NT2/D1 (cell line): ENCODE results near the gene CFAP47.
A peak's percentile ranks its signal among the peaks of the same experiment; 100 is the strongest.
"Not testable (repeated sequence)": the region's sequence is repeated elsewhere in the genome, so short reads cannot be mapped to it uniquely, and the experiment has no call there.

Experiments used
- DNase-seq: peaks from one replicate; pipeline ENCODE4 v3.0.0-alpha.2; 2011; ENCODE audit warnings: low read depth, low spot score
- H3K27me3 ChIP-seq: 2 replicates; pipeline ENCODE4 v1.6.0; 2011; ENCODE audit warnings: mild to moderate bottlenecking; ENCODE audit not compliant: insufficient read length, insufficient read depth
- H3K36me3 ChIP-seq: 2 replicates; pipeline ENCODE4 v1.6.1; 2011; ENCODE audit warnings: mild to moderate bottlenecking, low read length, mixed read lengths; ENCODE audit not compliant: insufficient read depth, insufficient read length
- H3K4me1 ChIP-seq: 2 replicates; pipeline ENCODE4 v1.5.1; 2011; ENCODE audit not compliant: insufficient read depth, insufficient read length
- H3K4me3 ChIP-seq: 2 replicates; pipeline ENCODE4 v1.5.1; 2011; ENCODE audit warnings: low read depth; ENCODE audit not compliant: insufficient read length
- H3K9ac ChIP-seq: 2 replicates; pipeline ENCODE4 v1.6.0; 2011; ENCODE audit warnings: low read depth; ENCODE audit not compliant: insufficient read length
- H3K9me3 ChIP-seq: 2 replicates; pipeline ENCODE4 v1.5.1; 2011; ENCODE audit warnings: mild to moderate bottlenecking, low read length; ENCODE audit not compliant: insufficient read depth
- SUZ12 ChIP-seq: IDR thresholded peaks from 2 replicates; pipeline ENCODE4 v1.6.1; 2011; ENCODE audit not compliant: insufficient read length, insufficient read depth; ENCODE audit errors: extremely low read depth
- YY1 ChIP-seq: IDR thresholded peaks from 2 replicates; pipeline ENCODE4 v1.6.1; 2011; ENCODE audit not compliant: insufficient read length, insufficient read depth
- ZNF274 ChIP-seq: IDR thresholded peaks from 2 replicates; pipeline ENCODE4 v1.6.1; 2011; ENCODE audit warnings: mild to moderate bottlenecking, low read depth, low read length

CFAP47 gene

GRCh38 chrX:36116222-36116621, 196.7 kb downstream of the CFAP47 start:
- Histone ChIP-seq H3K27me3 (no peaks in the 10 kb centered on the region), H3K36me3 (no peaks in the 10 kb centered on the region), H3K4me3 (no peak overlapping the region), H3K4me1 (no peaks in the 10 kb centered on the region), H3K9ac (no peak overlapping the region), H3K9me3 (no peaks in the 10 kb centered on the region)
- DNase-seq, result no peak
- TF ChIP-seq SUZ12 (no peak), YY1 (no peak), ZNF274 (no peak)

DNA sequence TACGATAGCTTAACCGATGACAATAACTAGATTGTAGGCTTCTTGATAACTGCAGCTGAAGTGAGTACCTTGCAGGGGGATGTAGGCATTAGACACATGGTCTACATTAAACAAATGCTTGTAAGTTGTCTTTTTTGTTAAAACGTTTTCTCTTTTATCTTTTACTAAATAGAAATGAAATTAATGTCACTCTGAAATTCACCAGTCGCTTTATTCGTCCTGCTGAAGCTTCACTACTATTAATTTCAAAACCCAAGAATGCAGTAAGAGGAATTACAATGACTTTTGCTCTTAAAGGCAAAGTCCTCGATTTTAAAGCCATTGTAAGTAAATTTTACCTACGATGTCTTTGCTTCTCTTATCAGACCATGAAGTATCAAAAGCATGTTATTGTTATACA, 239.7 kb downstream of the CFAP47 start:
- Histone ChIP-seq H3K4me1 (no peaks in the 10 kb centered on the region), H3K9ac (no peak overlapping the region), H3K27me3 (no peaks in the 10 kb centered on the region), H3K9me3 (no peaks in the 10 kb centered on the region), H3K36me3 (no peaks in the 10 kb centered on the region), H3K4me3 (no peak overlapping the region)
- TF ChIP-seq ZNF274, result no peak
- no peak for TF ChIP-seq YY1
- no peak for TF ChIP-seq SUZ12
- DNase-seq, result no peak

DNA sequence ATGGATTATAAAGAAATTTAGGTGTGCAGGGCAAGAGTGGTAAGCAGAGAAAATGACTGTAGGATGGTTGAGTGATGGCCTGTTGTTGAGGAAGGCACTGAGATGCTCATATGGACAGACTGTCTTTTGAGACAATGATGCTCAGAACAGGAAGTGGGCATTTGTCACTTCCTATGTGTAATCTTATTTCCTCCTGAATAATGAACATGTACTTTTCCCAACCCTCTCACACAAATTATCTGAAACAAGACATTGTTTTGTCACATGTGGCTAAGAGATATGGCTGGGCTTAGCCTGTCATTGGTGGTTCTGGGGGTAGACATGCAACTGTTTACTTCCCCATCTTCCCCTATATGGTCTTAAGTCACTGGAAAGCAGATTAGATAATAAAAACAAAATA, 240.5 kb downstream of the CFAP47 start:
- H3K36me3 ChIP-seq, result no peaks in the 10 kb centered on the region
- no peak for DNase-seq
- no peak overlapping the region for H3K9ac ChIP-seq
- no peaks in the 10 kb centered on the region for H3K9me3 ChIP-seq
- no peaks in the 10 kb centered on the region for H3K4me1 ChIP-seq
- H3K4me3 ChIP-seq, result no peak overlapping the region
- TF ChIP-seq SUZ12 (no peak), ZNF274 (no peak), YY1 (no peak)
- no peaks in the 10 kb centered on the region for H3K27me3 ChIP-seq

DNA sequence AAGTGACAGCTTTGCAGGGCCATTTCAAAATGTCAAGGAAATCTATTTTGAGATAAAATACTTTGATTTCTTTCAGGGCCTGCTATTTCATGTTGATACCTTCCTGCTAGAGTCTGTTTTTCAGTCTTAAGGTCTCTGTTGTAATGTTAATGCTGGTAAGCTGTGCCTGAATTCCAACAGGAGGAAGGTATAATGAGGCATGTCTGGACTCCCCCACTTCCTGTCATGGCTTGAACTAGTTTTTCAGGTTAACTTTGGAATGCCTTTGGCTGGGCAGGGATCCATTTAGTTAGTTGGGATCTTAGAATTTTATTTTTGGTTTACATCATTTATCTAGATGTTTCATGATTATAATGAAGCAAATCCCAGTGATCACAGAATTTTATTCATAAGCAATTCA, 279.0 kb downstream of the CFAP47 start:
- no peaks in the 10 kb centered on the region for H3K27me3 ChIP-seq

DNA sequence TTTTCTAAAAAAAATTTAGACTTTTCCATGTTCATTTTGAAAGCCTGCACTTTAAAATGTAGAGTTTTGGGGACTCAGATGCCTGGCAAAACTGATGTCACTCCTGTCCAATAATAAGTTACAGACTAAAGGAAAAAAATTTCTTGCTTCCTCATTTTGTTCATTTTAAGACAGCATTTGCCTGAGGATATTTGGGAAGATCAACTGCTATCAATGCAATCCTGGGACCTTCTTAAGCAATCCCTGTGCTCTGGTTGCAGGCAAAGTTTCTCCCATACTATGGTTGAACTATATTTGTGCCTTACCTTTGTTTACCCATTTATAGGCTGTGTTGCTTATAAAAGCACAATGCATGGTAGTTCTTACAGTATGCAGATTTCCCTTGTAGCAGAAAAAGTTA, 280.4 kb downstream of the CFAP47 start:
- no peak for DNase-seq
- Histone ChIP-seq H3K9me3 (peaks cover 24% of the 10 kb centered on the region), H3K9ac (no peak overlapping the region), H3K4me3 (no peak overlapping the region), H3K36me3 (no peaks in the 10 kb centered on the region), H3K27me3 (no peaks in the 10 kb centered on the region), H3K4me1 (no peaks in the 10 kb centered on the region)
- no peak for TF ChIP-seq YY1
- no peak for TF ChIP-seq SUZ12
- TF ChIP-seq ZNF274, result no peak

More for the DNA sequence above, 279.0 kb downstream of the CFAP47 start:
- Histone ChIP-seq H3K9me3 (peaks cover 24% of the 10 kb centered on the region), H3K4me1 (no peaks in the 10 kb centered on the region), H3K36me3 (no peaks in the 10 kb centered on the region), H3K9ac (no peak overlapping the region), H3K4me3 (no peak overlapping the region)
- TF ChIP-seq SUZ12 (no peak), YY1 (no peak), ZNF274 (no peak)
- DNase-seq, result peak; percentile 40

DNA sequence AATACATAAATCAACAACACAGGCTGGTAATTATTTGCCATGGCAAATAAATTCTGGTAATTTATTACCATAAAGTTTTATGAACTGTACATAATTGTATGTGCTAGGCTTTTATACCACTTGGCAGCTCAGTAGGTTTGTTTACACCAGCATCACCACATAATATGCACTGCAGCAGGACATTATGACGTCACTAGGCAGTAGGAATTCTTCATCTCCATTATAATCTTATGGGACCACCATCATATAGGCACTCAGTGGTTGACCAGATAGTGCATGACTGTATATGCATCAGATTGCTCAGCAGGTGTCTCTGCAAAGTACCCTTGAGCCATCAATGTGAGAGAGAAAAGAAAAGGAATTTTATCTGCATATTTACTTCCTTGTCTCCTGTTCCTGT, 295.4 kb downstream of the CFAP47 start:
- H3K27me3 ChIP-seq, result no peaks in the 10 kb centered on the region
- no peak for DNase-seq
- H3K4me3 ChIP-seq, result no peak overlapping the region
- H3K9ac ChIP-seq, result no peak overlapping the region
- 0 out of 2 replicates have a peak, but pooled peaks cover 3% of the 10 kb centered on the region for H3K9me3 ChIP-seq
- no peaks in the 10 kb centered on the region for H3K4me1 ChIP-seq
- TF ChIP-seq ZNF274 (no peak), SUZ12 (no peak), YY1 (no peak)
- no peaks in the 10 kb centered on the region for H3K36me3 ChIP-seq

- no peaks in the 10 kb centered on the region for H3K27me3 ChIP-seq
- TF ChIP-seq SUZ12, result no peak
- TF ChIP-seq YY1, result no peak
- no peak for TF ChIP-seq ZNF274
- no peak overlapping the region for H3K9ac ChIP-seq
- no peak overlapping the region for H3K4me3 ChIP-seq
- no peaks in the 10 kb centered on the region for H3K4me1 ChIP-seq
- no peaks in the 10 kb centered on the region for H3K36me3 ChIP-seq
- DNase-seq, result peak; percentile 42
- 0 out of 2 replicates have a peak, but pooled peaks cover 3% of the 10 kb centered on the region for H3K9me3 ChIP-seq
These were observed 299.3 kb downstream of the CFAP47 start for GRCh38 chrX:36218801-36219200.

GRCh38 chrX:36234840-36235528, 315.4 kb downstream of the CFAP47 start:
- peaks cover 12% of the 10 kb centered on the region; the same call in 1 of the 2 replicates for H3K9me3 ChIP-seq
- not testable (repeated sequence) for H3K4me1 ChIP-seq, DNase-seq, H3K36me3 ChIP-seq, H3K27me3 ChIP-seq, H3K4me3 ChIP-seq, H3K9ac ChIP-seq
